GM12864 (cell line): ENCODE data around the gene SLC35A2.
"Not testable (repeated sequence)": the region's sequence is repeated elsewhere in the genome, so short reads cannot be mapped to it uniquely, and the experiment has no call there.

ENCODE experiments used
- DNase-seq: peaks from one replicate; pipeline ENCODE4 v3.0.0-alpha.2; 2011; ENCODE audit warnings: low read depth
- H3K4me3 ChIP-seq: 2 replicates; pipeline ENCODE4 v1.5.1; 2011; ENCODE audit warnings: mild to moderate bottlenecking, low read depth, low read length, control low read depth
- CTCF ChIP-seq: IDR thresholded peaks from 2 replicates; pipeline ENCODE4 v1.5.1; 2011; ENCODE audit warnings: low read depth, mild to moderate bottlenecking, moderate library complexity, low read length, control low read depth, inconsistent platforms; ENCODE audit errors: missing control alignments

SLC35A2 gene

DNA sequence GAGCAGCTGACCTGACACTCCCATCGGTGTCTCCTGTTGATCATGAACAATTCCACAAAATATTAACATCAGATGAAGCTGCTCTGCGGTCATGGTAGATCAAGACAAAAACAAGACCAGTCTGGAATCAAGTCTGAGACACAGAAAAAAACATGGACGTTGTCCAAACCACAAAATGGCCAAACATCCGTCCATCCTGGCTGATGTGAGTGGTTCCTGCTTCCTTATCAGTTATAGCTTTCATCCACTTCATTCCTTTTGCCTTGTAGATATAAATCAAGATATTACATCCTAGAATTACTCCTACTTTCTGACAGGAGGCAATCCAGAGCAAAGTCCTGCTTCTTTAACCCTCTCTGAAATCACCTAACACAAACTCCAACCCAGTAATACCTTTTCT, 47.2 kb downstream of the SLC35A2 start:
- H3K4me3 ChIP-seq: no peak overlapping the region
- no peak for DNase-seq
- TF ChIP-seq CTCF: no peak

GRCh38 chrX:48854898-48855297, 56.5 kb downstream of the SLC35A2 start:
- no peak overlapping the region for H3K4me3 ChIP-seq
- no peak for DNase-seq
- TF ChIP-seq CTCF: peak; percentile 10

DNA sequence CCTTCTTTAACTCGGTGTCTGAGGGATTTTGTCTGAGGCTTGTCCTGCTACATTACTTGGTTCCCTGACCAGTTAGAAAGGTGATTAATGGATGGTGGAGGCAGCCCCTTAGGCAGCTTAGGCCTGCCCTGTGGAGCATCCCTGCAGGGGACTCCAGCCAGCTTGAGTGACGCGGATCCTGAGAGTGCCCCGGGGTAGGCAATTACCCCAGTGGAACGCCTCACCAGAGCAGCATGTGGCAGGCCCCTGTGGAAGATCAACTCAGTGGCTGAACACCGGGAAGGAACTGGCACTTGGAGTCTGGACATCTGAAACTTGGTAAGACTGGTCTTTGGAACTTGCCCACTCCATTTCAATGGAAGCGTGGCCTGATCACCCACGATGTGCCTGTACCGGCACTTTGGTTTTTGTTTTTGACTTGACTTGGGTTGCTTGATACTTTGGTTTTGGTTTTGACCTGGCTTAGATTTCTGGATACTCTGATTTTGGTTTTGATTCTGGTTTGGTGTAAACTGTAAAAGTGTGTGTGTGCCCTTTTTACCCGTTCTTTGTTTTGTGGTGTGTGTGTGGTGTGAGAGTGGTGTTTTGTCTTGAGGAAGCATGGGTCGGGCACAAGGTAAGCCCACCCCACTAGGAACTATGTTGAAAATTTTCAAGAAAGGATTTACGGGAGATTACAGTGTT, 57.2 kb downstream of the SLC35A2 start:
- not testable (repeated sequence) for DNase-seq, H3K4me3 ChIP-seq

- not testable (repeated sequence) for DNase-seq, H3K4me3 ChIP-seq
These were observed 58.0 kb downstream of the SLC35A2 start for GRCh38 chrX:48853494-48853893.
